ENCODE results near the gene OSTM1.
"Not testable (repeated sequence)": the region's sequence is repeated elsewhere in the genome, so short reads cannot be mapped to it uniquely, and the experiment has no call there.

DNA sequence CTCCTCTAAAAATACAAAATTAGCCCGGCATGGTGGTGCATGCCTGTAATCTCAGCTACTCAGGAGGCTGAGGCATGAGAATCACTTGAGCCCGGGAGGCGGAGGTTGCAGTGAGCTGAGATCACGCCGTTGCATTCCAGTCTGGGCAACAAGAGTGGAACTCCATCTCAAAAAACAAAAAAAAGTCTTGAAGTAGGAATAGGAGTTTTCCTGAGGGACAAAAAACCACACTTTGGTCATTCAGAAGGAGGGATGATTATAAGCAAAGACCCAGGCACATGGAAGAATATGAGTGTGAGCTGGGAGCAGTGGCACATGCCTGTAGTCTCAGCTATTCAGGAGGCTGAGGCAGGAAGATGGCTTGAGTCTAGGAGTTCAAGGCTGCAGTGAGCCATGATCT is 74.3 kb downstream of the OSTM1 start:
- TF ChIP-seq, protein P1, sequence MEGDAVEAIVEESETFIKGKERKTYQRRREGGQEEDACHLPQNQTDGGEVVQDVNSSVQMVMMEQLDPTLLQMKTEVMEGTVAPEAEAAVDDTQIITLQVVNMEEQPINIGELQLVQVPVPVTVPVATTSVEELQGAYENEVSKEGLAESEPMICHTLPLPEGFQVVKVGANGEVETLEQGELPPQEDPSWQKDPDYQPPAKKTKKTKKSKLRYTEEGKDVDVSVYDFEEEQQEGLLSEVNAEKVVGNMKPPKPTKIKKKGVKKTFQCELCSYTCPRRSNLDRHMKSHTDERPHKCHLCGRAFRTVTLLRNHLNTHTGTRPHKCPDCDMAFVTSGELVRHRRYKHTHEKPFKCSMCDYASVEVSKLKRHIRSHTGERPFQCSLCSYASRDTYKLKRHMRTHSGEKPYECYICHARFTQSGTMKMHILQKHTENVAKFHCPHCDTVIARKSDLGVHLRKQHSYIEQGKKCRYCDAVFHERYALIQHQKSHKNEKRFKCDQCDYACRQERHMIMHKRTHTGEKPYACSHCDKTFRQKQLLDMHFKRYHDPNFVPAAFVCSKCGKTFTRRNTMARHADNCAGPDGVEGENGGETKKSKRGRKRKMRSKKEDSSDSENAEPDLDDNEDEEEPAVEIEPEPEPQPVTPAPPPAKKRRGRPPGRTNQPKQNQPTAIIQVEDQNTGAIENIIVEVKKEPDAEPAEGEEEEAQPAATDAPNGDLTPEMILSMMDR (IDR thresholded peaks at IDR 0.05), result not testable (repeated sequence)
- not testable (repeated sequence) for TF ChIP-seq POLR2AphosphoS5 (IDR thresholded peaks at IDR 0.05)

Measured in sigmoid colon (tissue), 4 donors.